Common myeloid progenitor, CD34-positive (primary cell): ENCODE data around the gene CX3CL1.

Experiments used
- CTCF ChIA-PET: fragments of 350-600 bp; sonication (Branson Sonifier 250); formaldehyde crosslinking; loops from one replicate; lab custom pipeline; 2021; ENCODE audit warnings: antibody characterized with exemption; lab: Charles Lee
- POLR2A ChIA-PET: fragments of 350-600 bp; sonication (Branson Sonifier 250); formaldehyde crosslinking; loops from one replicate; lab custom pipeline; 2021; ENCODE audit warnings: antibody characterized with exemption; lab: Charles Lee
- DNase-seq, 3 donors: peaks; one replicate each; pipeline versions ENCODE4 v3.0.0 to v3.0.0-alpha.2; 2013
- H3K27ac ChIP-seq, 2 experiments: 1 replicate in 1 of 2; 2 replicates in 1 of 2; pipeline ENCODE4 v1.7.0; 2013; ENCODE audit warnings: inconsistent platforms in 2 of 2, low read length in 2 of 2, mild to moderate bottlenecking in 2 of 2, low read depth in 1 of 2, moderate library complexity in 1 of 2; ENCODE audit not compliant: severe bottlenecking in 2 of 2, insufficient read depth in 1 of 2, poor library complexity in 1 of 2
- H3K27me3 ChIP-seq, 5 experiments: replicated peaks in 2 of 5; 1 replicate in 3 of 5; 2 replicates in 2 of 5; pipeline versions ENCODE4 v1.6.1 to v1.7.0; 2013; ENCODE audit warnings: low read length in 4 of 5, mild to moderate bottlenecking in 2 of 5, moderate library complexity in 2 of 5, inconsistent platforms in 1 of 5; ENCODE audit not compliant: insufficient read depth in 5 of 5, control insufficient read depth in 4 of 5
- H3K36me3 ChIP-seq, 4 experiments: 1 replicate in 2 of 4; 2 replicates in 2 of 4; pipeline versions ENCODE4 v1.6.1 to v1.7.0; 2013; ENCODE audit warnings: low read length in 3 of 4, control low read depth in 1 of 4, mild to moderate bottlenecking in 1 of 4; ENCODE audit not compliant: control insufficient read depth in 4 of 4, insufficient read depth in 4 of 4
- H3K4me1 ChIP-seq, 4 experiments: 1 replicate in 3 of 4; 2 replicates in 1 of 4; pipeline versions ENCODE4 v1.6.1 to v1.7.1; 2013; ENCODE audit warnings: low read length in 3 of 4, mild to moderate bottlenecking in 3 of 4, control low read depth in 1 of 4, inconsistent platforms in 1 of 4, moderate library complexity in 1 of 4; ENCODE audit not compliant: control insufficient read depth in 4 of 4, insufficient read depth in 4 of 4; ENCODE audit errors: control extremely low read depth in 1 of 4
- H3K4me3 ChIP-seq, 7 experiments: 1 replicate in 4 of 7; 2 replicates in 3 of 7; pipeline versions ENCODE4 v1.5.1 to v1.7.0; 2013; ENCODE audit warnings: mild to moderate bottlenecking in 7 of 7, low read length in 6 of 7, moderate library complexity in 6 of 7, inconsistent platforms in 2 of 7, low read depth in 2 of 7, control low read depth in 1 of 7; ENCODE audit not compliant: insufficient read depth in 4 of 7, control insufficient read depth in 1 of 7; ENCODE audit errors: extremely low read depth in 1 of 7
- H3K9me3 ChIP-seq, 5 experiments: 1 replicate in 4 of 5; 2 replicates in 1 of 5; pipeline versions ENCODE4 v1.6.1 to v1.7.1; 2013; ENCODE audit warnings: low read length in 4 of 5, mild to moderate bottlenecking in 2 of 5, inconsistent platforms in 1 of 5, low read depth in 1 of 5, moderate library complexity in 1 of 5; ENCODE audit not compliant: control insufficient read depth in 4 of 5, insufficient read depth in 2 of 5; ENCODE audit errors: control extremely low read depth in 1 of 5
- WGBS: methylation state at CpG from one replicate; pipeline ENCODE4 v1.1.5; 2013; ENCODE audit not compliant: insufficient coverage; 5-methylcytosine and 5-hydroxymethylcytosine counted together

The CX3CL1 gene

DNA sequence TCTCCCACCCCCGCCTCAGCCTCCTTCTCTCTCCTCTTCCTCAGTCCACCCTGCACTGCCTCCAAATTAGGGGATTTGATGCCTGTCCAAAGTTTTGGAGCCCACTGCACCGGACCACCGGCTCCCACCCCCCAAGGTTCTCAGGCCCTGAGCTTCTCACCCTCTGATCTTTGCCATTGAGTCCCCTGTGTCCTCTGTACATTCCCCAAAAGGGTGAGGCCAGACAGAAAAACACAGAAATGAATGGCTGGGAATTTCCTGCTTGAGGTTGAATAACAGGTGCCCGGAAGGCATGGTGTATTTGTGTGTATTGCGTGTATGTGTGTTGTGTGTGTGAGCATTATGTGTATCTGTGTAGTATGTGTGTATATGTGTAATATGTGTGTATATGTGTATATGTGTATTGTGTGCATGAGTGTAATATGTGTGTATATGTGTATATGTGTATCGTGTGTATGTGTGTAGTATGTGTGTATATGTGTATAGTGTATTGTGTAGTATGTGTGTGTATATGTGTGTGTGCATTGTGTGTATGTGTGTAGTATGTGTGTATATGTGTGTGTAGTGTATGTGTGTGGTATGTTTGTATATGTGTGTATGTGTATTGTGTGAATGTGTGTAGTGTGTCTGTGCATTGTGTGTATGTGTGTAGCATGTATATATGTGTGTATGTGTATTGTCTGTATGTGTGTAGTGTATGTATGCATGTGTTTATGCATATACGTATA is 16.2 kb downstream of the CX3CL1 start:
- WGBS = 96% methylated on average over 5 of the region's 7 CpGs
- CTCF ChIA-PET = interaction anchor here (1.0 kb wide), 1 partner anchor 28 kb away, joined by 4 read pairs; no protein-coding TSS in a partner anchor
- POLR2A ChIA-PET = no interaction called here

DNA sequence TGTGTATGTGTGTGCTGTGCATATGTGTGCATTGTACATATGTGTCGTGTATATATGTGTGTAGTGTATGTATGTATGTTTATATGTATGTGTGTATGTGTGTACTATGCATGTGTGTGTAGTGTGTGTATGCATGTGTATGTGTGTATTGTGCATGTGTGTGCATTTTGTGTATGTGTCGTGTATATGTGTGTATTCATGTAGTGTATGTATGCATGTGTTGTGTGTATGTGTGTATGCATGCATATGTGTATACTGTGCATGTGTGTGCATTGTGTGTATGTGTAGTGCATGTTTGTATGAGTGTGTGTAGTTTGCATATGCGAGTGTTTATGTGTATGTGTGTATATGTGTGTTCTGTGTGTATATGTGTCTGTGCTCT is 16.8 kb downstream of the CX3CL1 start:
- H3K36me3 ChIP-seq = no peaks in the 10 kb centered on the region
- H3K27ac ChIP-seq = no peak overlapping the region
- no peak for DNase-seq
- H3K4me3 ChIP-seq = no peak overlapping the region
- 100% methylated on average over 2 of the region's 3 CpGs for WGBS
- H3K4me1 ChIP-seq = peaks cover 0 to 8% (median 6%) of the 10 kb centered on the region in 4 experiments
- no peaks in the 10 kb centered on the region for H3K9me3 ChIP-seq
- no peaks in the 10 kb centered on the region for H3K27me3 ChIP-seq
- ChIA-PET POLR2A (no interaction called here), CTCF (no interaction called here)

More for the DNA sequence above, 16.2 kb downstream of the CX3CL1 start:
- Histone ChIP-seq H3K4me1 (peaks cover 0 to 13% (median 10%) of the 10 kb centered on the region in 4 experiments), H3K4me3 (no peak overlapping the region), H3K36me3 (no peaks in the 10 kb centered on the region), H3K9me3 (no peaks in the 10 kb centered on the region), H3K27ac (no peak overlapping the region), H3K27me3 (no peaks in the 10 kb centered on the region)
- DNase-seq = no peak

DNA sequence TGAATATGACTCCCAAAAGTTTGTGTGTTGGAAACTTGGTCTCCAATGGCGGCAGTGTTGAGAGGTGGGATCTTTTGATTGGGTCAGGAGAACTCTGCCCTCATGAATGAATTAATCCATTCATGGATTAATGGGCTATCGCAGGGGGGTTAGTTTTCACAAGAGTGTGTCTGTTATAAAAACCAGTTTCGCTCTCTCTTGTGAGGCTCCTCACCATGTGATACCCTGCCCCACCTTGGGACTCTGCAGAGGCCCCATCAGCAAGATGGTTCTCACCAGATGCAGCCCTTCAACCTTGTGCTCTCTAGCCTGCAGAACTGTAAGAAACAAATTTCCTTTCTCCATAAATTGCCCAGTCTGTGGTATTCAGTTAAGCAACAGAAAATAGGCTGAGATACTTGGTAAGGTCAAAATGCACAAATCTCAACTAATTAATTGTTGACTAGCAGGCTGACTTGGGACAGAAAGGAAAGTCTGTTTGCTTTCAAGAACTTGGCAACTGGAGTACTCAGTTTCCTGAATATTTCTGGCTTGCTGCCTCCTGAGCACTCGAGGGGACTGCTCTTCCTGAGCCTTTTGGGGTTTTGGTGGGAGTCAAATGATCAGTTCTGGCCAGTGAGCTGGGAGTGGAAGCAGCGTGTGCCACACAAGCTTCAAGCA is 18.5 kb downstream of the CX3CL1 start:
- Histone ChIP-seq H3K9me3 (peaks cover 0 to 2% (median 0%) of the 10 kb centered on the region in 5 experiments), H3K36me3 (no peaks in the 10 kb centered on the region), H3K27ac (no peak overlapping the region), H3K27me3 (no peaks in the 10 kb centered on the region), H3K4me3 (no peak overlapping the region), H3K4me1 (no peaks in the 10 kb centered on the region)
- DNase-seq = no peak
- ChIA-PET CTCF (interaction anchor here (2.3 kb wide), 1 partner anchor 26 kb away, joined by 7 read pairs; no protein-coding TSS in a partner anchor), POLR2A (no interaction called here)
- 40% methylated on average over 3 of the region's 5 CpGs for WGBS

DNA sequence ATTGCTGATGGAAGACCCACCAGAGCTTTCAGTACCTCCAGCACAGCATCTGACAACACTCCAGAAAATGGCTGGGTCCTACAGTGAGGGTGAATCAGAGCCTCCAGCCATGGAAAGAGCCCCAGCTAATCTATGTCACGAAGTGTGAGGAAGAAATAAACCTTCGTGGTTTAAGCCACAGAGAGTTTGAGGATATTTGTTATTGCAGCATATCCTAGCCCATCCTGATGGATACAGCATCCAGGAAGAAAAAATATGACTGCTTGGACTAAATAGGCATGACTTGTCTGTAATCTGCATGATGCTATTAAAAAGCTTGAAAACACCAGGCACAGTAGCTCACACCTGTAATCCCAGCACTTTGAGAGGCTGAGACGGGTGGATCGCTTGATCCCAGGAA is 19.0 kb downstream of the CX3CL1 start:
- CTCF ChIA-PET = interaction anchor here (2.3 kb wide), 1 partner anchor 26 kb away, joined by 7 read pairs; no protein-coding TSS in a partner anchor
- 72% methylated on average over 4 of the region's 4 CpGs for WGBS

GRCh38 chr16:57391708-57392107 is 19.4 kb downstream of the CX3CL1 start:
- ChIA-PET CTCF (interaction anchor here (2.3 kb wide), 1 partner anchor 25 kb away, joined by 7 read pairs; no protein-coding TSS in a partner anchor), POLR2A (no interaction called here)
- no peak for DNase-seq

More for the DNA sequence above, 19.0 kb downstream of the CX3CL1 start:
- Histone ChIP-seq H3K9me3 (peaks cover 0 to 2% (median 0%) of the 10 kb centered on the region in 5 experiments), H3K36me3 (no peaks in the 10 kb centered on the region), H3K27me3 (no peaks in the 10 kb centered on the region), H3K4me3 (no peak overlapping the region), H3K4me1 (no peaks in the 10 kb centered on the region), H3K27ac (no peak overlapping the region)
- POLR2A ChIA-PET = no interaction called here
- no peak for DNase-seq

DNA sequence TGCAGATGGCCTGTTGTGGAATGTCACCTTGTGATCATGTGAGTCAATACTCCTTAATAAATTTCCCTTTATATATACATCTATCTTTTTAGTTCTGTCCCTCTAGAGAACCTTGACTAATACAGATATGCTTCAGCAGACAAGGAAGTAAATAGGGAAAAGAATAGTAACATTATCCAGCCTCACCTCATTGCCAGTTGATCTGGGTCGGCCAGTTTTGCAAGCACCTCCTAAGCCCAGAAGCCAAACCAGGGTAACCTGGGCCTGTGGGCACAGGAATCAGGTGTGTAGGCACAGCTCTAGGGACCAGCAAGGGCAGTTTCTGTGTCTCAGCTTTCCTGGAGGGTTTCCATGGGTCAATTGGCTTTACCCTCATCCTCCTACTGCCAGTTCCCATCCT is 20.4 kb downstream of the CX3CL1 start:
- peaks cover 0 to 2% (median 0%) of the 10 kb centered on the region in 5 experiments for H3K9me3 ChIP-seq
- H3K4me1 ChIP-seq = no peaks in the 10 kb centered on the region
- DNase-seq = no peak
- H3K27me3 ChIP-seq = no peaks in the 10 kb centered on the region
- H3K4me3 ChIP-seq = no peak overlapping the region
- no peaks in the 10 kb centered on the region for H3K36me3 ChIP-seq
- POLR2A ChIA-PET = no interaction called here
- H3K27ac ChIP-seq = no peak overlapping the region
- 100% methylated on average over 1 of the region's 1 CpG for WGBS
- CTCF ChIA-PET = interaction anchor here (0.6 kb wide), 1 partner anchor 83 kb away, joined by 3 read pairs; no protein-coding TSS in a partner anchor

More at GRCh38 chr16:57391708-57392107, 19.4 kb downstream of the CX3CL1 start:
- H3K27ac ChIP-seq = no peak overlapping the region
- H3K9me3 ChIP-seq = peaks cover 0 to 2% (median 0%) of the 10 kb centered on the region in 5 experiments
- no CpG with 5 or more reads among the region's 5 CpGs for WGBS
- no peaks in the 10 kb centered on the region for H3K27me3 ChIP-seq
- no peaks in the 10 kb centered on the region for H3K36me3 ChIP-seq
- no peak overlapping the region for H3K4me3 ChIP-seq
- H3K4me1 ChIP-seq = no peaks in the 10 kb centered on the region

DNA sequence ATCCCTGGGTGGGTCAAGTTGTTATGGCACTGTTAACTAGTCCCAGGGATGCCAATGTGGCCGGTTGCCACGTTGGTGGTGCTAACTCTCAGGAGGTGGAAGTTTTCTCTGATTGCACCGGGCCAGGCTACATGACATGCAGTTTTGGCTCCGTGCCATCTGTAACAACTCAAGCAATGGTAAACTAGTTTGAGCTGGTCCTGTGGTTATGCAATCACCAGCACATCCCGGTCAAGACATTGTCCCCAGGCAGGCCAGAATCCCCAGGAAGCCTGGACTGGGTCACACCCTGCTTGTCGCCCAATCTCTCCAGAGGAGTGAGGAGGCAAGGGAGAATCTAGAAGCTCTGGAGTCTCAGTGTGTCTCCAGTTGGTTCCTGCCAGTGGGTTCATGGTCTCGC is 22.2 kb downstream of the CX3CL1 start:
- ChIA-PET POLR2A (no interaction called here), CTCF (interaction anchor here (1.1 to 1.7 kb wide), 5 partner anchors 10 to 94 kb away, joined by 3 to 6 read pairs (median 4); partner anchors contain the start of gene CCL17)
- Histone ChIP-seq H3K9me3 (peaks cover 0 to 2% (median 0%) of the 10 kb centered on the region in 5 experiments), H3K36me3 (no peaks in the 10 kb centered on the region), H3K4me1 (no peaks in the 10 kb centered on the region), H3K4me3 (no peak overlapping the region), H3K27ac (no peak overlapping the region), H3K27me3 (no peaks in the 10 kb centered on the region)
- DNase-seq = no peak
- WGBS = 84% methylated on average over 7 of the region's 7 CpGs
